ENCODE results near the gene SLC27A2.

Gene SLC27A2

GRCh38 chr15:50248994-50249582, 67.1 kb downstream of the SLC27A2 start:
- Histone ChIP-seq H3K4me1 (no peaks in the 10 kb centered on the region), H3K27ac (no peak overlapping the region), H3K36me3 (no peaks in the 10 kb centered on the region), H3K27me3 (no peaks in the 10 kb centered on the region), H3K4me3 (no peak overlapping the region), H3K9me3 (no peaks in the 10 kb centered on the region)
- intact Hi-C loops (cut with DNase I; ENCODE audit: low total_unique reads) = no loop called here
- no peak for DNase-seq
- TF ChIP-seq, protein P1, sequence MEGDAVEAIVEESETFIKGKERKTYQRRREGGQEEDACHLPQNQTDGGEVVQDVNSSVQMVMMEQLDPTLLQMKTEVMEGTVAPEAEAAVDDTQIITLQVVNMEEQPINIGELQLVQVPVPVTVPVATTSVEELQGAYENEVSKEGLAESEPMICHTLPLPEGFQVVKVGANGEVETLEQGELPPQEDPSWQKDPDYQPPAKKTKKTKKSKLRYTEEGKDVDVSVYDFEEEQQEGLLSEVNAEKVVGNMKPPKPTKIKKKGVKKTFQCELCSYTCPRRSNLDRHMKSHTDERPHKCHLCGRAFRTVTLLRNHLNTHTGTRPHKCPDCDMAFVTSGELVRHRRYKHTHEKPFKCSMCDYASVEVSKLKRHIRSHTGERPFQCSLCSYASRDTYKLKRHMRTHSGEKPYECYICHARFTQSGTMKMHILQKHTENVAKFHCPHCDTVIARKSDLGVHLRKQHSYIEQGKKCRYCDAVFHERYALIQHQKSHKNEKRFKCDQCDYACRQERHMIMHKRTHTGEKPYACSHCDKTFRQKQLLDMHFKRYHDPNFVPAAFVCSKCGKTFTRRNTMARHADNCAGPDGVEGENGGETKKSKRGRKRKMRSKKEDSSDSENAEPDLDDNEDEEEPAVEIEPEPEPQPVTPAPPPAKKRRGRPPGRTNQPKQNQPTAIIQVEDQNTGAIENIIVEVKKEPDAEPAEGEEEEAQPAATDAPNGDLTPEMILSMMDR (IDR thresholded peaks at IDR 0.05) = no peak

GRCh38 chr15:50249704-50250103, 67.7 kb downstream of the SLC27A2 start:
- no peak overlapping the region for H3K27ac ChIP-seq
- TF ChIP-seq, protein P1 (IDR thresholded peaks at IDR 0.05) = no peak

DNA sequence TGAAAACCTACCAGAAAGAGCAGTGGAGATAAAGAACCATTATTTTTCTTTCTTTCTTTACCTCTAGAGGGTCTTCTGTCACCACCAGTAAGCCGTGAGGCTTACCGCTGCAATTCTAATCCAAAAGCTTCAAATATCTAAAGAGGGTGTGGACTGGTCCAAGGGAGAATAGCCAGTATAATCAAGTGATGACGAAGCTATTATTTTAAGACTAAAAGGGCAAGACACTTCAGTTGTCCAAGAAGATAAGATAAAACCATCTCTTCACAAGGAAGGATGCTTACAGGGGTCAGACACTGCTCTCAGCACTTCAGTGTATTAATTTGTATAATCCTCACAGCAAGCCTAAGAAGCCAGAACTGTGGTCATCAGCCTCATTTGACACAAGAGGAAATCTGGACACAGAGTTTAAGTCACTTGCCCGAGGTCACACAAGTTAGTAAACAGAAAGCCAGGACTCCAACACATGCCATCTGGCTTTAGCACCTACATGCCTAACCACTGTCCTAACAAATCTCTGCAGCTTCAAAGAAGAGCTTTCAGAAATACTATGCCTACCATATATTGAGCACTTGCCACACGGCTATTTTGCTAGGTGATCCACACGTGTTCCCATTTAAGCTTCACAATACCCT, 68.9 kb downstream of the SLC27A2 start:
- Histone ChIP-seq H3K27me3 (no peaks in the 10 kb centered on the region), H3K36me3 (no peaks in the 10 kb centered on the region), H3K27ac (no peak overlapping the region), H3K4me1 (no peaks in the 10 kb centered on the region), H3K4me3 (no peak overlapping the region), H3K9me3 (no peaks in the 10 kb centered on the region)
- TF ChIP-seq, protein P1 (IDR thresholded peaks at IDR 0.05) = no peak
- intact Hi-C loops (cut with DNase I; ENCODE audit: low total_unique reads) = no loop called here
- no peak for DNase-seq

More at GRCh38 chr15:50249704-50250103, 67.7 kb downstream of the SLC27A2 start:
- no peak for DNase-seq
- intact Hi-C loops (cut with DNase I; ENCODE audit: low total_unique reads) = no loop called here
- no peaks in the 10 kb centered on the region for H3K36me3 ChIP-seq
- no peaks in the 10 kb centered on the region for H3K27me3 ChIP-seq
- no peaks in the 10 kb centered on the region for H3K9me3 ChIP-seq
- H3K4me3 ChIP-seq = no peak overlapping the region
- H3K4me1 ChIP-seq = no peaks in the 10 kb centered on the region

- no peak for DNase-seq
- no peak overlapping the region for H3K4me3 ChIP-seq
- intact Hi-C loops (cut with DNase I; ENCODE audit: low total_unique reads) = no loop called here
- no peaks in the 10 kb centered on the region for H3K4me1 ChIP-seq
- H3K27ac ChIP-seq = no peak overlapping the region
- H3K9me3 ChIP-seq = no peaks in the 10 kb centered on the region
- TF ChIP-seq, protein P1 (IDR thresholded peaks at IDR 0.05) = no peak
- H3K27me3 ChIP-seq = no peaks in the 10 kb centered on the region
- no peaks in the 10 kb centered on the region for H3K36me3 ChIP-seq
These were observed 69.7 kb downstream of the SLC27A2 start for GRCh38 chr15:50251638-50252182.

- no peaks in the 10 kb centered on the region for H3K9me3 ChIP-seq
- no peaks in the 10 kb centered on the region for H3K27me3 ChIP-seq
These were observed 70.6 kb downstream of the SLC27A2 start for GRCh38 chr15:50252556-50252955.

More at GRCh38 chr15:50252556-50252955, 70.6 kb downstream of the SLC27A2 start:
- no peak for DNase-seq
- TF ChIP-seq, protein P1 (IDR thresholded peaks at IDR 0.05) = no peak
- H3K27ac ChIP-seq = no peak overlapping the region
- no peak overlapping the region for H3K4me3 ChIP-seq
- H3K4me1 ChIP-seq = no peaks in the 10 kb centered on the region
- no peaks in the 10 kb centered on the region for H3K36me3 ChIP-seq
- intact Hi-C loops (cut with DNase I; ENCODE audit: low total_unique reads) = no loop called here
